ENCODE results near the gene ZNF474. TPM values are rescaled to one million over a fixed set of nuclear protein-coding genes. Genes with fewer than 3 reads are reported as not detected.

The ZNF474 gene
- total RNA-seq, 2 donors from 2014 or later: 1.7 TPM; not detected in 1

DNA sequence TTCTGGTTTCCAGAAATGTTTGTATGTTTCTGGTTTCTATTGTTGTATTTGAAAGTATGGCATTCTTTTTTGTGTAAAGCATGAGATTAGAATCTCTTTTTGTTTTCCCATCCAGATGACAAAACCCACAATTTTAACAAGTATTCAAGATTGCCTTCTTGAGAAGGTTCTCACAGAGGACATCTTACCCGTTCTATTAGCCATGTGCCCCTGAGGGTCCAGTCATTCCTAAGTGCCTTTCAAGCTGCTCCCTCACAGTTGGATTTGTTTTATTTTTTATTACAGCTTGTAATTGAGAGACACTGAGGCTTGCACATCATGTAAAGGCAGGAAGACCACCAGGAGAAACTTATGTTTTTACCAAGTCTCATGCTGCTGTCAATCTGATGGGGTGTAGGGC is 32.0 kb upstream of the ZNF474 start:
- no peak for DNase-seq (ENCODE audit: low spot score)
- Histone ChIP-seq H3K4me3 (no peak overlapping the region), H3K27ac (no peak overlapping the region), H3K4me1 (replicated peaks) (no peaks in the 10 kb centered on the region), H3K9me3 (no peaks in the 10 kb centered on the region), H3K36me3 (no peaks in the 10 kb centered on the region), H3K27me3 (replicated peaks; ENCODE audit: insufficient read depth) (no peaks in the 10 kb centered on the region)
- WGBS: 70% methylated on average over 1 of the region's 1 CpG
- intact Hi-C loops (cut with DNase I): no loop called here
- TF ChIP-seq, protein P1, sequence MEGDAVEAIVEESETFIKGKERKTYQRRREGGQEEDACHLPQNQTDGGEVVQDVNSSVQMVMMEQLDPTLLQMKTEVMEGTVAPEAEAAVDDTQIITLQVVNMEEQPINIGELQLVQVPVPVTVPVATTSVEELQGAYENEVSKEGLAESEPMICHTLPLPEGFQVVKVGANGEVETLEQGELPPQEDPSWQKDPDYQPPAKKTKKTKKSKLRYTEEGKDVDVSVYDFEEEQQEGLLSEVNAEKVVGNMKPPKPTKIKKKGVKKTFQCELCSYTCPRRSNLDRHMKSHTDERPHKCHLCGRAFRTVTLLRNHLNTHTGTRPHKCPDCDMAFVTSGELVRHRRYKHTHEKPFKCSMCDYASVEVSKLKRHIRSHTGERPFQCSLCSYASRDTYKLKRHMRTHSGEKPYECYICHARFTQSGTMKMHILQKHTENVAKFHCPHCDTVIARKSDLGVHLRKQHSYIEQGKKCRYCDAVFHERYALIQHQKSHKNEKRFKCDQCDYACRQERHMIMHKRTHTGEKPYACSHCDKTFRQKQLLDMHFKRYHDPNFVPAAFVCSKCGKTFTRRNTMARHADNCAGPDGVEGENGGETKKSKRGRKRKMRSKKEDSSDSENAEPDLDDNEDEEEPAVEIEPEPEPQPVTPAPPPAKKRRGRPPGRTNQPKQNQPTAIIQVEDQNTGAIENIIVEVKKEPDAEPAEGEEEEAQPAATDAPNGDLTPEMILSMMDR (IDR thresholded peaks at IDR 0.05): no peak
- TF ChIP-seq POLR2AphosphoS5 (IDR thresholded peaks at IDR 0.05): no peak
- no peak for TF ChIP-seq POLR2A (IDR thresholded peaks at IDR 0.05)

DNA sequence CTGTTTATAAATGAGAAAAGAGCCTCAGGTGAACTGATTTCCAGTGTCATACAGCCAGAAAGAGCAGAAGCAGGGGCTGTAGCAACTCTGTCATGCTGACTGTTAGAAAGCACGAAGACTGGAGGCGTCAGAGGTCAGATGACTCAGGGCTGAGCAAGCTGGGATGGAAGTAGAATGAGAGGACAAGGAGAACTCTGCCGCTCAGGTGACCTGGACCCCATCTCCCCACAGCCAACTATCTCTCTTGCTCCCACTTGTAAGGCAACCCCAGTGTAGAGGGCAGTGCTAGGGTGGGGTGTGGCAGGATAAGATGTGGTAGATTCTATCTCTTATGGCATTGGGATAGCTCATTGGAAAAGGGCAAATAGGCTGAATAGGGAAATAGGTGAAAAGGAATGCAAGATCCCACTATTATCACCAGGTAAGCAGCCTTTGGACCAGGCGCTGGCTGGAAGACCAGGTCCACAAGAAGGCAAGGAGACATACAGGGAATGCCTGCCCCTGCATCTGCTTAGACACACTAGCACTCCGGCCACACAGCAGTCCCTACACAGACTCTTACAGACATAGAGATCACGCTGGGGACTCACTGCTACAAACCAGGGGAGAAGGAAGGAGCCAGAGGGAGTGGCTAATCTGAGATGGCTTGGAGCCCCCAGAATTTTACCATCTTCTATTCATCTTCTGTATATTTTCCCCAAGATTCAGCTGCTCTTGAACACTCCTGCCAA is 30.1 kb upstream of the ZNF474 start:
- DNase-seq (ENCODE audit: low spot score): no peak
- TF ChIP-seq, protein P1 (IDR thresholded peaks at IDR 0.05): no peak
- TF ChIP-seq POLR2AphosphoS5 (IDR thresholded peaks at IDR 0.05) (no peak), POLR2A (IDR thresholded peaks at IDR 0.05) (no peak)
- Histone ChIP-seq H3K9me3 (no peaks in the 10 kb centered on the region), H3K4me1 (replicated peaks) (no peaks in the 10 kb centered on the region), H3K27me3 (replicated peaks; ENCODE audit: insufficient read depth) (no peaks in the 10 kb centered on the region), H3K27ac (no peak overlapping the region), H3K4me3 (no peak overlapping the region), H3K36me3 (no peaks in the 10 kb centered on the region)
- 89% methylated on average over 6 of the region's 6 CpGs for WGBS
- intact Hi-C loops (cut with DNase I): no loop called here

DNA sequence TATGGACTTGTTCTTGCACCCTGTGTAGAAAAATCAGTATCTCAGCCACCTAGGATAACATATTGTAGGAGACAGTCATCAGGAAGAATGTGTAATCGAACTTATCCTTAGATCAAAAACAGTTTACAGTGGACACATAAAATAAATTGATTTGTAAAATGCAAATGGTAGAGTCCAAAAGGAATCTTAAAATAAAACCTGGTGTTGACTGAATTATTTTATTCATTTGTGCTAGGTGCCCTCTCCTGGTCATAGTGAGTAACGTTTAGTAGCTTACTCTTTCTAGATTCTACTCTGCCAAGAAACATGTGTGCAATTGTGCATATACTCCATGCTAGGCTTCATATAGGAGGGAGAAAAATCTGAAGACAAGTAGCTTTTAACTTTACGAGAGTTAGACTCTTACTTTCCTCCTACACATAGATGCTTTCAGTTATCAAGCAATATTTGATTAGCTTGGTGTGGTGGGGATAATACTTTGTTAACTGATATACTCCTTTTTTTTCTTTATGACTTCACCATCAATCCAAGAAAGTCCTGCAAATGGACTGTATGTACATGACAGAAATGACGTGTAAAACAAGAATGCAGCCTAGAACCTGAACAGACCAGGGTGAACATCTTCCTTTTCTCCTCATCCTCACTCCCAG is 27.6 kb upstream of the ZNF474 start:
- intact Hi-C loops (cut with DNase I): loop anchor here (5.0 kb wide), 1 partner anchor 134 kb away; no protein-coding TSS in a partner anchor
- 27% methylated on average over 4 of the region's 4 CpGs for WGBS
- DNase-seq (ENCODE audit: low spot score): peak; percentile 18
- Histone ChIP-seq H3K4me1 (replicated peaks) (no peaks in the 10 kb centered on the region), H3K9me3 (no peaks in the 10 kb centered on the region), H3K4me3 (no peak overlapping the region), H3K36me3 (no peaks in the 10 kb centered on the region), H3K27ac (no peak overlapping the region), H3K27me3 (replicated peaks; ENCODE audit: insufficient read depth) (no peaks in the 10 kb centered on the region)
- TF ChIP-seq POLR2AphosphoS5 (IDR thresholded peaks at IDR 0.05) (no peak), POLR2A (IDR thresholded peaks at IDR 0.05) (no peak)
- TF ChIP-seq, protein P1 (IDR thresholded peaks at IDR 0.05): peak in 3 of 4 experiments; percentile 62 to 66 (median 66)

DNA sequence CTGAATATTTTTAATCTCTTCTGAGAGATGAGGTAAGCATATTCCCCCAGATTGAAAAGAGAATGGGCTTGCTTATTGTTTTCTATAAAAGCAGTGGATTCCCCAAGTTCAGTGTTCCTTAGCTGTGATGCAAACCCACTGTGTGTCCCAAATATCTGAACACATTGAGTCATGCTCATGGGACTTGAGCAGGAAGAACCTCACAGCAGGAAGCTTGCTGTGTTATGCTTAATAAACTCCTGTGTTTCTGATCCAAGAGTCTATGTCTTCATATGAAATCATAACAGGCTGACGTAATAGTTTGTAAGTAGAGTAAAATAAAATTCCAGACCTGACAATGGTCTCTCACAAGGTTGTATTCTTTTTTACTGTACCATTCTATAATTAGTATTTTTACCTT is 26.5 kb upstream of the ZNF474 start:
- no peak overlapping the region for H3K27ac ChIP-seq
- no peaks in the 10 kb centered on the region for H3K27me3 ChIP-seq (replicated peaks; ENCODE audit: insufficient read depth)
- H3K4me1 ChIP-seq (replicated peaks): no peaks in the 10 kb centered on the region
- 76% methylated on average over 1 of the region's 1 CpG for WGBS
- no peak for DNase-seq (ENCODE audit: low spot score)
- no peaks in the 10 kb centered on the region for H3K9me3 ChIP-seq
- H3K36me3 ChIP-seq: no peaks in the 10 kb centered on the region
- H3K4me3 ChIP-seq: no peak overlapping the region
- intact Hi-C loops (cut with DNase I): loop anchor here (5.0 kb wide), 1 partner anchor 136 kb away; no protein-coding TSS in a partner anchor
- no peak for TF ChIP-seq POLR2A (IDR thresholded peaks at IDR 0.05)

DNA sequence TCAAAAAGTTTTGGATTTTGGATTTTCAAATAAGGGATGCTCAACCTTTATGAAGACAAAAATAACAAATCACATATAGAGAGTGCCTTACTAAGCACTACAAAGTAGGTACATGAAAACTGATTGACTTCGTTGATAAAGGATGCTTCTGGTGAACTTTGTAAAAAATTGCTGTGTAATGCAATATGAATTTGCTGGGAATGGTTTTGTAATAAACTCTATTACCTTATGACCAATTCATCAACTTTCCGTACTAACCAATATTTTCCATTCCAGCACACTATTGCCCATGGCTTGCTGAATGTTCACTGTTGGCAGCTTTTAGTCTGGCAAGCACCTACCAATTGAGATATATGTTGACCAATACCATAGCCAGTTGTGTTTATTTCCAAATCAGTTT is 23.4 kb upstream of the ZNF474 start:
- Histone ChIP-seq H3K27ac (no peak overlapping the region), H3K4me1 (replicated peaks) (no peaks in the 10 kb centered on the region), H3K4me3 (no peak overlapping the region), H3K9me3 (no peaks in the 10 kb centered on the region), H3K27me3 (replicated peaks; ENCODE audit: insufficient read depth) (no peaks in the 10 kb centered on the region), H3K36me3 (no peaks in the 10 kb centered on the region)
- TF ChIP-seq, protein P1 (IDR thresholded peaks at IDR 0.05): no peak
- TF ChIP-seq POLR2AphosphoS5 (IDR thresholded peaks at IDR 0.05) (no peak), POLR2A (IDR thresholded peaks at IDR 0.05) (no peak)
- no peak for DNase-seq (ENCODE audit: low spot score)
- intact Hi-C loops (cut with DNase I): no loop called here
- 85% methylated on average over 2 of the region's 2 CpGs for WGBS

Measured in prostate gland (tissue), 2 donors.